Trophoblast cell (in vitro differentiated cells and primary cell): ENCODE measurements around the gene SLC4A3.
A peak's percentile ranks its signal among the peaks of the same experiment; 100 is the strongest.

Experiments
- DNase-seq, 2 donors: peaks; one replicate each; pipeline ENCODE4 v3.0.0-alpha.2; 2016
- H2AFZ ChIP-seq: 2 replicates; pipeline ENCODE4 v1.6.1; 2013; ENCODE audit warnings: low read length, moderate library complexity, mild to moderate bottlenecking; ENCODE audit not compliant: insufficient read depth, poor library complexity
- H2AK5ac ChIP-seq: 2 replicates; pipeline ENCODE4 v1.6.1; 2013; ENCODE audit warnings: mild to moderate bottlenecking, low read length
- H2BK120ac ChIP-seq: 2 replicates; pipeline ENCODE4 v1.6.1; 2013; ENCODE audit warnings: low read length, mild to moderate bottlenecking, moderate library complexity; ENCODE audit not compliant: insufficient read depth, poor library complexity
- H2BK12ac ChIP-seq: 2 replicates; pipeline ENCODE4 v1.6.1; 2013; ENCODE audit warnings: mild to moderate bottlenecking, low read length, moderate library complexity
- H2BK5ac ChIP-seq: 2 replicates; pipeline ENCODE4 v1.6.1; 2013; ENCODE audit warnings: low read length, low read depth, moderate library complexity, mild to moderate bottlenecking; ENCODE audit not compliant: poor library complexity
- H3K14ac ChIP-seq: 2 replicates; pipeline ENCODE4 v1.6.1; 2013; ENCODE audit warnings: mild to moderate bottlenecking, low read length
- H3K18ac ChIP-seq: 2 replicates; pipeline ENCODE4 v1.6.1; 2013; ENCODE audit warnings: mild to moderate bottlenecking, low read length
- H3K23ac ChIP-seq: 2 replicates; pipeline ENCODE4 v1.6.1; 2013; ENCODE audit warnings: low read length
- H3K27ac ChIP-seq: 2 replicates; pipeline ENCODE4 v1.5.1; 2013; ENCODE audit warnings: low read depth, mild to moderate bottlenecking, inconsistent platforms, low read length, moderate library complexity
- H3K27me3 ChIP-seq: 2 replicates; pipeline ENCODE4 v1.6.1; 2013; ENCODE audit warnings: inconsistent platforms, mild to moderate bottlenecking, low read length, moderate library complexity; ENCODE audit not compliant: insufficient read depth
- H3K36me3 ChIP-seq, 2 experiments: 1 replicate in 1 of 2; 2 replicates in 1 of 2; pipeline ENCODE4 v1.6.1; 2013; ENCODE audit warnings: low read length in 2 of 2, mild to moderate bottlenecking in 2 of 2, moderate library complexity in 1 of 2; ENCODE audit not compliant: insufficient read depth in 2 of 2, control insufficient read depth in 1 of 2
- H3K4ac ChIP-seq: 2 replicates; pipeline ENCODE4 v1.6.1; 2013; ENCODE audit warnings: low read depth, mild to moderate bottlenecking, low read length, moderate library complexity
- H3K4me1 ChIP-seq, 2 experiments: 1 replicate in 1 of 2; 2 replicates in 1 of 2; pipeline ENCODE4 v1.6.1; 2013; ENCODE audit warnings: low read length in 2 of 2, mild to moderate bottlenecking in 2 of 2, moderate library complexity in 1 of 2; ENCODE audit not compliant: insufficient read depth in 2 of 2, control insufficient read depth in 1 of 2
- H3K4me2 ChIP-seq: 2 replicates; pipeline ENCODE4 v1.6.1; 2013; ENCODE audit warnings: inconsistent platforms, mild to moderate bottlenecking, low read length, moderate library complexity
- H3K4me3 ChIP-seq: 2 replicates; pipeline ENCODE4 v1.5.1; 2013; ENCODE audit warnings: mild to moderate bottlenecking, low read depth, low read length, inconsistent platforms
- H3K79me1 ChIP-seq: one replicate; pipeline ENCODE4 v1.6.1; 2013; ENCODE audit warnings: low read length
- H3K79me2 ChIP-seq: 2 replicates; pipeline ENCODE4 v1.6.1; 2013; ENCODE audit warnings: low read length, mild to moderate bottlenecking; ENCODE audit not compliant: control insufficient read depth, insufficient read depth, poor library complexity
- H3K9ac ChIP-seq: 2 replicates; pipeline ENCODE4 v1.6.1; 2013; ENCODE audit warnings: mild to moderate bottlenecking, low read length
- H3K9me3 ChIP-seq: 2 replicates; pipeline ENCODE4 v1.6.1; 2013; ENCODE audit warnings: low read depth, mild to moderate bottlenecking, control low read depth, inconsistent platforms, low read length; ENCODE audit not compliant: insufficient read depth
- H4K12ac ChIP-seq: 2 replicates; pipeline ENCODE4 v1.6.1; 2013; ENCODE audit warnings: low read depth, mild to moderate bottlenecking, low read length, moderate library complexity
- H4K8ac ChIP-seq: 2 replicates; pipeline ENCODE4 v1.6.1; 2013; ENCODE audit warnings: low read depth, mild to moderate bottlenecking, low read length, moderate library complexity
- H4K91ac ChIP-seq: one replicate; pipeline ENCODE4 v1.6.1; 2013; ENCODE audit warnings: low read depth, mild to moderate bottlenecking, low read length, moderate library complexity
- WGBS: extraction: QIAGEN DNeasy Blood & Tissue Kit; methylation state at CpG from one replicate; pipeline ENCODE4 v1.1.7; 2013; ENCODE audit warnings: missing lambda C conversion rate; ENCODE audit not compliant: insufficient read length, insufficient coverage; ENCODE audit errors: extremely low coverage; 5-methylcytosine and 5-hydroxymethylcytosine counted together

SLC4A3 gene

GRCh38 chr2:219592736-219593135, 34.7 kb upstream of the SLC4A3 start:
- H3K9me3 ChIP-seq: no peaks in the 10 kb centered on the region
- H3K23ac ChIP-seq: no peak overlapping the region
- H4K8ac ChIP-seq: no peak overlapping the region
- no peak overlapping the region for H3K9ac ChIP-seq
- no peak overlapping the region for H3K4me3 ChIP-seq
- no peaks in the 10 kb centered on the region for H3K36me3 ChIP-seq
- H4K12ac ChIP-seq: no peak overlapping the region
- H2AK5ac ChIP-seq: no peak overlapping the region
- H3K79me1 ChIP-seq: peaks cover 14% of the 10 kb centered on the region
- DNase-seq: no peak
- H2BK12ac ChIP-seq: no peak overlapping the region
- H2BK5ac ChIP-seq: no peak overlapping the region
- no peak overlapping the region for H3K4ac ChIP-seq
- no peak overlapping the region for H2BK120ac ChIP-seq
- no peak overlapping the region for H3K14ac ChIP-seq
- peaks cover 6 to 12% of the 10 kb centered on the region in 2 experiments for H3K4me1 ChIP-seq
- H2AFZ ChIP-seq: no peak overlapping the region
- H3K27ac ChIP-seq: no peak overlapping the region
- no peak overlapping the region for H4K91ac ChIP-seq
- H3K27me3 ChIP-seq: no peaks in the 10 kb centered on the region
- WGBS: no CpG with 5 or more reads among the region's 6 CpGs
- H3K4me2 ChIP-seq: no peak overlapping the region
- peaks cover 6% of the 10 kb centered on the region for H3K79me2 ChIP-seq
- H3K18ac ChIP-seq: no peak overlapping the region

- peaks cover 6% of the 10 kb centered on the region for H3K79me2 ChIP-seq
- no peak overlapping the region for H2BK12ac ChIP-seq
- no peak overlapping the region for H4K12ac ChIP-seq
- WGBS: no CpG with 5 or more reads among the region's 2 CpGs
- no peak overlapping the region for H3K18ac ChIP-seq
- peaks cover 16% of the 10 kb centered on the region for H3K79me1 ChIP-seq
- no peak overlapping the region for H3K27ac ChIP-seq
- H3K23ac ChIP-seq: no peak overlapping the region
- no peak overlapping the region for H3K4ac ChIP-seq
- H2AK5ac ChIP-seq: no peak overlapping the region
- no peak overlapping the region for H2BK5ac ChIP-seq
- no peak overlapping the region for H3K4me2 ChIP-seq
- DNase-seq: no peak
- H3K14ac ChIP-seq: no peak overlapping the region
- H3K27me3 ChIP-seq: no peaks in the 10 kb centered on the region
- H3K36me3 ChIP-seq: no peaks in the 10 kb centered on the region
- no peak overlapping the region for H3K4me3 ChIP-seq
- no peak overlapping the region for H4K8ac ChIP-seq
- H4K91ac ChIP-seq: no peak overlapping the region
- no peaks in the 10 kb centered on the region for H3K9me3 ChIP-seq
- no peak overlapping the region for H3K9ac ChIP-seq
- no peak overlapping the region for H2AFZ ChIP-seq
- H3K4me1 ChIP-seq: peaks cover 6 to 12% of the 10 kb centered on the region in 2 experiments
- H2BK120ac ChIP-seq: no peak overlapping the region
These were observed 34.3 kb upstream of the SLC4A3 start for GRCh38 chr2:219593154-219593553.

- H3K36me3 ChIP-seq: no peaks in the 10 kb centered on the region
- H2BK5ac ChIP-seq: peak overlapping the region; percentile 26
- peaks cover 6 to 17% of the 10 kb centered on the region in 2 experiments for H3K4me1 ChIP-seq
- no peak overlapping the region for H4K12ac ChIP-seq
- no peak overlapping the region for H3K4me3 ChIP-seq
- no peaks in the 10 kb centered on the region for H3K9me3 ChIP-seq
- peak overlapping the region; percentile 64 for H3K27ac ChIP-seq
- H2AK5ac ChIP-seq: no peak overlapping the region
- no peaks in the 10 kb centered on the region for H3K27me3 ChIP-seq
- no peak overlapping the region for H3K4ac ChIP-seq
- H2BK12ac ChIP-seq: peak overlapping the region; percentile 72
- peak overlapping the region; percentile 26 for H4K8ac ChIP-seq
- H3K14ac ChIP-seq: no peak overlapping the region
- peaks cover 18% of the 10 kb centered on the region for H3K79me1 ChIP-seq
- no CpG with 5 or more reads among the region's 3 CpGs for WGBS
- H3K9ac ChIP-seq: no peak overlapping the region
- peak overlapping the region; percentile 47 for H2BK120ac ChIP-seq
- H3K23ac ChIP-seq: no peak overlapping the region
- peak overlapping the region; percentile 32 for H4K91ac ChIP-seq
- H2AFZ ChIP-seq: no peak overlapping the region
- H3K4me2 ChIP-seq: no peak overlapping the region
- no peak for DNase-seq
- no peak overlapping the region for H3K18ac ChIP-seq
- H3K79me2 ChIP-seq: peaks cover 8% of the 10 kb centered on the region
These were observed 32.2 kb upstream of the SLC4A3 start for GRCh38 chr2:219595256-219595655.

GRCh38 chr2:219596954-219597551, 30.4 kb upstream of the SLC4A3 start:
- DNase-seq: peak; percentile 43 to 66
- H3K23ac ChIP-seq: no peak overlapping the region
- H3K4me3 ChIP-seq: peak overlapping the region; percentile 86
- H2BK120ac ChIP-seq: peak overlapping the region; percentile 96
- peak overlapping the region; percentile 91 for H4K8ac ChIP-seq
- peak overlapping the region; percentile 79 for H2AK5ac ChIP-seq
- peaks cover 8% of the 10 kb centered on the region for H3K79me2 ChIP-seq
- no peaks in the 10 kb centered on the region for H3K9me3 ChIP-seq
- peak overlapping the region; percentile 93 for H3K18ac ChIP-seq
- H4K12ac ChIP-seq: peak overlapping the region; percentile 19
- peak overlapping the region; percentile 82 for H4K91ac ChIP-seq
- H2BK5ac ChIP-seq: peak overlapping the region; percentile 92
- peak overlapping the region; percentile 80 for H3K4me2 ChIP-seq
- peak overlapping the region; percentile 38 for H2AFZ ChIP-seq
- peaks cover 6 to 17% of the 10 kb centered on the region in 2 experiments for H3K4me1 ChIP-seq
- peak overlapping the region; percentile 96 for H3K9ac ChIP-seq
- WGBS: no CpG with 5 or more reads among the region's 19 CpGs
- H3K27ac ChIP-seq: peak overlapping the region; percentile 99
- no peaks in the 10 kb centered on the region for H3K27me3 ChIP-seq
- H3K14ac ChIP-seq: peak overlapping the region; percentile 96
- H3K36me3 ChIP-seq: peaks cover 4 to 9% of the 10 kb centered on the region in 2 experiments
- peak overlapping the region; percentile 79 for H2BK12ac ChIP-seq
- peak overlapping the region; percentile 64 for H3K4ac ChIP-seq
- peaks cover 18% of the 10 kb centered on the region for H3K79me1 ChIP-seq
